ENCODE results near the gene DNLZ.

GRCh38 chr9:136363949-136364748 is 605 bp upstream of the DNLZ start:
- TF ChIP-seq PRDM10 (IDR thresholded peaks at IDR 0.05; ENCODE audit: partially characterized antibody) = no peak
- TF ChIP-seq CEBPB (tag; IDR thresholded peaks at IDR 0.05) = no peak
- no peak for TF ChIP-seq U2AF2 (optimal IDR thresholded peaks at IDR 0.05; ENCODE audit: low read depth, low read length)
- no peak for TF ChIP-seq SNAPC5 (CRISPR knock-in tag; IDR thresholded peaks at IDR 0.05)
- TF ChIP-seq HMG20A (CRISPR knock-in tag; conservative IDR thresholded peaks at IDR 0.05) = no peak
- TF ChIP-seq ZBTB34 (CRISPR knock-in tag; IDR thresholded peaks at IDR 0.05) = no peak
- TF ChIP-seq RHOXF2B (CRISPR knock-in tag; conservative IDR thresholded peaks at IDR 0.05) = no peak

All from K562 (cell line).